HL-60/S4 (cell line): ENCODE data around the gene LRMDA.

Experiments used
- in situ Hi-C: fragments of 300-500 bp; cut with MboI; formaldehyde crosslinking; loops from 2 replicates; pipeline ENCODE4 v1.14.3; 2022; ENCODE audit warnings: low sequenced_read_pairs

Gene LRMDA

DNA sequence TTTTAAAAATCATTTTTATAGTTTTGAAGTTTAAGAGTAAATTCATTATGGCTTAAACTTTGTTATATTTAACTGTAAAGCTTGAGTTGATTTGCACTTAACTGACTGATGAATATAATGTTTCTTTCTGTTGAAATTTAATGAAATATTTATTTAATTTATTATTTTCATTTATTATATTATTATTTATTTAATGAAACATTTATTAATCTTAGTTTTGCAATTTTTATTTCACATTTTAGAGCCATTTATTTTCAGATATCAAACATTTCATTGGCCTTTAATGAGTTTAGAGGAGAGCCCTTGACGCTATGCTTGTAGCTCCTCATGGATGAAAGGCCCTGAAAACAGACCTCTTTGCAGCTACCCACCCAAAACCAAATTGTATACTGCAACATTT, 570.0 kb downstream of the LRMDA start:
- in situ Hi-C loops, result no loop called here

DNA sequence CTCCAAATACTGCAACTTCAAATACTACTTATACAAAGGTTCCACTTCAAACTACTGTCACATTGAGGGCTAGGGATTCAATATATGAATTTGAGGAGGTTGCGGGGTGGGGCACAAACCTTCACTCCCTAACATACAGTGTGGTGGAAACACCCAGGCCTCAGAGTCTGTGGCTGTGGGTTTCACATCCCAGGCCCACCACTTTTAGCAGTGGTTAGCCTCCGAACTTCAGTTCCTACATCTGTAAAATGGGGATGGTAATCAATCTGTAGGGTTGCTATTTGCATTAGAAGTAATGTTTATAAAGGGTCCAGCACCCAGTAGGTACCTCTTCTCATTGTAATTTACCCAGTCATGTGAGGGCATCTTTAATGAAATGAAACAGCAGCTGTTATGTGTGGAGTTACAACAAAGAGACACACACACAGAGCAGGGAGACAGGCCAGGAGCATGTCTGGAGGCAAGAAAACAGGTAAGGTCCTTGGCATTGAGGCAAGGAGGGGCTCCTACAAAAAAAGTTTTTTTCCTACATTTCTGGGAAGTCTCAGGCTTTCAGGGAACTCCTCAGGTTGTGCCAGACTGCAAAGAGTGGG, 570.9 kb downstream of the LRMDA start:
- in situ Hi-C loops, result no loop called here

DNA sequence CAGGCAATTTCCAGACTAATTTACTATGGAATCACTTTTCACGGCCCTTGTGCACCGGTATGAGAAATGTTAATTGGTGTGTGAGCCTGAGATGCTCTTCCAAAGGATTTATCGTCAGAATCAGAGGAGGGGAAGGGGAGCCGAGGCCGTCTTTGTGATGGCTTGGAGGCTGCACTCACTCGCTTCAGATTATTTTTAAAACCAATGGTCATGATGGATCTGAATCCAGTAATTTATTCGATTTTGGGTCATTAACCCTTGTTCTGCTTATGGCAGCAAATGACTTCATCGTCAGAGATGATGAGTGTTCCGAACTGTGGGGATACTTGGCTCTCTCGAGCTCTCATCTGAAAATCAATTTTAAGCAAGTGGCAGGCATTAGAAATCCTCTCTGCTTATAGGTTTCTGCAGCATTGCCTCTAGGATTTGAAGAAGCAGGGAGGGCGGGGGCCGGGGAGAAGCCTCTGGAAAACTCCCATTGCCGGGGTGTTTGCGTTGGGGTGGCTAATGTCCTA, 576.3 kb downstream of the LRMDA start:
- in situ Hi-C loops, result no loop called here

DNA sequence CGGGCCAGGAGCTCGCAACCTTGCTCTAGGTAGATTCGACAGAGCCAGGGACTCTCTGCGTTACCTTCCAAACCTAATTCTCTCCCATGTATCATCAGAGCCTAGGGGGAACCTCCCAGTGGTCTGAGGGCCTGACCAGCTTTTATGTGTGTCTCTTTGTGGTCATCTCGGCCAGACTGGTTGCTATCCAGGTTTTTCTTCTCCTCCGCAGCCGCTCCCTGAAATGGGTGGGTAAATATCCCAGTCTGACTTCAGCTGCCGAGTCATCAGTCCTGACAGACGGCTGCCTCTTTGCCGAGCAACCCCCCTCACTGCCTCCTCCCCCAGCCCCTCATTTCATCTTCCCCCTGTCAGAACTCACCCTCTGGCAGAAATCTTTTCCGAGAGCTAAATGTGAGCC, 578.1 kb downstream of the LRMDA start:
- in situ Hi-C loops, result no loop called here

DNA sequence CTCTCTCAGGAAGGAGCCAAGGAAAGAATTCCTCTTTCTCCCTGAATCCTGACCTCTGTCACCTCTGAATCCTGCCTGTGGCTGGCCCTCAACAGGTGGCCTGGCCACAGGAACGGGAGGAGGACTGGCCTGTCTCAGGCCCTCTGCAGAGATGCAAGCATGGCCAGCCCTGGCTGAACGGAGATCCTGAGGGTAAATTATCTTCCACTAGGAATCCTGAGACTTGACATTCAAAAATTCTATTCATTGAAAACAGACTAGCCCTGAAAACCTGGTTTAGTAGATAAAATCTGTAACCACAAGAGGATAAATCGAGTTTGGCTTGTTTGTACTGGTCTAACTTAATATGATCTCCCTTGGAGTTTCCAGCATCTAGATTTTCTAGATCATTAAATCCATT, 579.3 kb downstream of the LRMDA start:
- in situ Hi-C loops, result no loop called here

GRCh38 chr10:76012716-76013327, 581.4 kb downstream of the LRMDA start:
- in situ Hi-C loops, result no loop called here

- in situ Hi-C loops, result no loop called here
Measured at GRCh38 chr10:76015245-76015644, 583.8 kb downstream of the LRMDA start.

DNA sequence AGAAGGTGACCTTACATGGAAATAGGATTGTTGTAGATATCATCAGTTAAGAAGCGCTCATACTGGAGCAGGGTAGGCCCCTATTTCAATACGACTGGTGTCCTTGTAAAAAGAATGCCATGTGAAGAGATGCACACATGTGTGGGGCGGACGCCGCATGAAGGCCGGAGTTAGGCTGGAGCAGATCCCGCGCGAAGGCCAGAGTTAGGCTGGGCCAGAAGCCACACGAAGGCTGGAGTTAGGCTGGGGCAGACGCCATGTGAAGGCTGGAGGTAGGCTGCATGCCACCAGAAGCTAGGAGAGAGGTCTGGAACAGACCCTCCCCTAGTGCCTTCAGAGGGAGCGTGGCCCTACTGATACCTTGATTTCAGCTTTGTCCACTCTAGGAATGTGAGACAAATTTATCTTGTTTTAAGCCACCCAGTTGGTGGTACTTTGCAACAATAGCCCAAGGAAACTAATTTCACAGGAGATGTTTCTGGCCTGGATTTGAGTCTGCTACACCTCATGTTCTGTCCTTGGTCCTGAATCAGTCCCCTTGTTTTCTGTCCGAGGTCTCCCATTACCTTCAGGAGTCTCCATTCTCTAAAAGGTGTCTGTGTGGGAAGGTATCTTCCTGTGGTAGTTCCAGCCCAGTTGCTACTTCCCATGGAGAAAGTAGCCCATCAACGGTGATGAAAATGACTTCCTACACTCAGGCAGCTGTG, 585.8 kb downstream of the LRMDA start:
- in situ Hi-C loops, result no loop called here

DNA sequence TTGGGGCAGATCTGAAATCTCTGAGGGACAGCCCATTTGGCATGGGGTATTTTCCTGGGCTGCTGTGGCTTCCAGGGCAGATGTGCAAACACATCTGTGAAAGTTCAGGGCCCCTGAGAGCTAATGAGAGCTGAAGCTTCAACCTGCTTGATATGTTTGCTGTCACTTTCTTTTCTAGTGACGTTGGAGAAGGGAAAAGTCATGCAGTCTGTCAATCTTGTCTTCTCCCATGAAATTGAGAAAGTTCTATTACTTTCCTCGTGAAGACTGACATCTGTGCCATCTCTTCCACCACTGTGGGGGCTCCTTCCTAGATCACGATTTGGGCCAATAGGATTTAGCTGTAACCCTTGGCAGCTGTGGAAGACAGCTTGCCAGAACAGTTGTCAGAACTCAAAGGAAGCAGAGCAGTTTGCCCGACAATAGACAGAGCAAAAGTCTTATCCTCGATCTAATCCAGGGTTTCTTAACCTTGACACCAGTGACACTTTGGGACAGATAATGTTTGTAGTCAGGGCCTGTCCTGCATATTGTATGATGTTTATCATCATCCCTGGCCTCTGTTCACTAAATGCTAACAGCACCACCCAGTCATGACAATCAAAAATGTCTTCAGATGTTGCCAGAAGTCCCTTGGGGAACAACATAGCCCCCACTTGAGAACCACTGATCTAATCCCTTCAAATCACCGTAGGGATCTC, 586.5 kb downstream of the LRMDA start:
- in situ Hi-C loops, result no loop called here

- in situ Hi-C loops, result no loop called here
Measured at GRCh38 chr10:76020630-76021029, 589.2 kb downstream of the LRMDA start.

DNA sequence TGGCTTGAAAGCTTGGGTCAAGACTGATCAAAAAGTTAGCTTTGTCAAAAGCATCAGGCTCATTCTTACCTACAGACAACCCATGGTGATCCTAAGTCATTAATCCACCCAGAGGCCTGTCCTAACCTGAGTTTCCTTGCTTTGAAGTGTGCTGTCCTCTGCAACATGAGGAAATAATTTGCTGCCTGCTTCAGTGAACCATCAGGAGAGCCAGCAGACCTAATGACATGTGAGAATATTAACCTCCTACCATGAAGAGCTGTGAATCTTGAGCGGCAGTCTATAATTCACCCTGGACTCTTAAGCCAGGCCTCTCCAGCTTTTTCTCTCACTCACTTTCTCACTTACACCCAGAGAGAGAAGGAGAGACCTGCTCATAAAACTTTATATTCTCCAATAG, 590.0 kb downstream of the LRMDA start:
- in situ Hi-C loops, result no loop called here

DNA sequence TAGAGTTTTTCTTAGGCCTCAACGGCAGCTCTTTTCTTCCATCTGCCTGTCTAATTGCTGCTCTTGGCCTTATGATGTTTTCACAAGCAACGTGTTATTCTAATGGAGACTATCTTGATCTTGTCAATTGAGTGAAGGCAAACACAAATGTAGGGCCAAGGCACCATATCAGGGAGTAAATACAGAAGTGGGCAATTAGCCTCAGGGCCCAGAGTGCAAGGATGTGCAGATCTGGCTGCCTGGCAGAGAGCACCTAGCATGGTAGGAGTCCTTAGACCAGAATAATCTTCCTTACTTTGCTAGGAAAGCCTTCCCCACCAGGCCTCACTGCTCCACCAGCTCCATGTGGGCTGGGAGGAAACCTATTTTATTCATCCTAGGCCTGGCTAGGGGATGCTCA, 590.9 kb downstream of the LRMDA start:
- in situ Hi-C loops, result no loop called here

DNA sequence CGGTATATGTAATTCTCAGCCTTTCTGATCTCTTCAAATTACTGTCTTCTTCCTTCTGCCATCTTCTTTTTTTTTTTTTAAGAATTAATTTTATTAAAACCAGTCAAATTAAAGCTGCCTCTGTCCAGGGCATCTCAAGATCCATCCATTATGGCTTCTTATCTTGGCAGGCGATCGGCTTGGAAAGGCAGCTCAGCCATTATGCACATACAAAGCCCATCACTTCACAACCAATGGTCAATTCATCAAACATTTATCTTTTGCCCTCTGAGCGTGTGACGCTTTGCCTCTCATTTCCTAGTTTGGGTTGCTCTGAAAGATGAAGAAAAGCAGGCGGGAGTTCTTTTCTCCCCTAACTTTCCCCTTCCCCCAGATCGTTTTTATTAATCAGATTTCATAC, 591.6 kb downstream of the LRMDA start:
- in situ Hi-C loops, result no loop called here

DNA sequence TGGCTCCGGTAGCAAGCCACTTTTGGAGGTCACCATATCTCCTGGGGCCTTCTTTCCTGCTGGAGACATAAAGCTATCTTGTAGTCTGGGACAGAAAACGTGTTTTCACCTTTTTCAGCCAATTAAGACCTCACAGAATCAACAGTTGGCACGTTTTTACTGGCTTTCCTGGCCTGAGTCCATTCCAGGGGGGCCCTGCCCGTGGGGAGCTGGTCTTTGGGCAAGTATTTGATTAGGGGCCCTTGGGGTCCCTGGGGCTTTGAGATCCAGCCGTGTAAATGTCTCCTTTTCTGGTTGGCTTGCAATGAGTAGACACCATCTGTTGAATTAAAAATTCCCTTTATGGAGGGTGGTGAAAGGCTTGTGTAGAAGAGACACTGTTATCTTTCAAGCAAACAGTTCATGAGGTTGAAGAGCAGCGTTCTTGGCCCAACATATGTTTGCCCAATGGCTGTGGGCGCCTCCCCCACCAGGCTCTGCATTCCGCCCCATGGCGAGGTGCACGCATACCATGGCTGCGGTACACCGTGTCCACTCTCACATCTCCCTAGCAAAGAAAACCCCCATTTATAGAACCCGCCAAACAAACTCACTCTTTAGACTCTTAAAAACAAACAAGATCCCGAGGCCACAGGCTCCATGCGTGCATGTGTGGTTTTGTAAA, 593.2 kb downstream of the LRMDA start:
- in situ Hi-C loops, result no loop called here

DNA sequence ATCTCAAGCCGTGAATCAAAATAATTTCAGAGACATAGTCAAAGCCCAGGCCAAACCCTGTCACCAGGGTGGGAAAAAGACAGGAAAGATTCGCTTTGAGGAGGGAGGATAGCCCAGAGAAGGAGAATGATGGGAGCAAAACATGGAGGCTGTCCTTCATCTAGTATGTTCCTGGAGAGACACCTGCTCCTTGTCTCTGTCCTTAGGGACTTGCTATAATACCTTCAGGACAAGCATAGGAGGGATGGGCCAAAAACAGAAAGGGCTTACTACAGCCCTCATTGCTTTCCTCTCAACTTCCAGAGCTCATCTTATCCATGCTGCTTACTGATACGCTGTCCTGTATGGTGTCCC, 593.7 kb downstream of the LRMDA start:
- in situ Hi-C loops, result no loop called here

- in situ Hi-C loops, result no loop called here
Measured at GRCh38 chr10:76026176-76026771, 594.9 kb downstream of the LRMDA start.

DNA sequence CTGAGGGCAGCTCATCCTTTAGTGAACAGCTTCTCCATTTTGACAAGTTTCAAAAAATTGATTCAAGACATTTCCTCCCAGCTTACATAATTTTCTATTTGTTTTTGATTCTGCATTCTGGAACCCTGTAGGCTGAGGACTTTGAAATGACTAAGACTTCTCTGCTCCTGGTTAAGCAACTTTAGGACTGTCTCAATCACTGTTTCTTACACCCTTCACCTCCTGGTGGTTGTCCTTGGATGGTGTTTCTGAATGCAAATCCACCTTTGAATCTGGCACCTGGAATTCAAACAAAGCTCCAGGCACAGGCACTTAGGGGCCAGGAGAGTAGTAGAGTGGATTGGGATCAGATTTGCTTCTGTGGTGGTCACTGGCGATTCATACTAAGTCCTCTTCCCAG, 595.5 kb downstream of the LRMDA start:
- in situ Hi-C loops, result no loop called here

GRCh38 chr10:76029782-76030181, 598.4 kb downstream of the LRMDA start:
- in situ Hi-C loops, result loop anchor here (10.0 kb wide), 1 partner anchor 645 kb away; no protein-coding TSS in a partner anchor

GRCh38 chr10:76031099-76031498, 599.7 kb downstream of the LRMDA start:
- in situ Hi-C loops, result loop anchor here (10.0 kb wide), 1 partner anchor 646 kb away; no protein-coding TSS in a partner anchor
